HG03469 (cell line): ENCODE results near the gene RHOH.
"Not testable (repeated sequence)": the region's sequence is repeated elsewhere in the genome, so short reads cannot be mapped to it uniquely, and the experiment has no call there.

Experiments used
- ATAC-seq: cut with Tn5 transposase; IDR thresholded peaks from one replicate; pipeline ENCODE4 v1.9.1; 2021; ENCODE audit warnings: mild to moderate bottlenecking, moderate library complexity, moderate number of reproducible peaks; ENCODE audit not compliant: unreplicated experiment

The RHOH gene

DNA sequence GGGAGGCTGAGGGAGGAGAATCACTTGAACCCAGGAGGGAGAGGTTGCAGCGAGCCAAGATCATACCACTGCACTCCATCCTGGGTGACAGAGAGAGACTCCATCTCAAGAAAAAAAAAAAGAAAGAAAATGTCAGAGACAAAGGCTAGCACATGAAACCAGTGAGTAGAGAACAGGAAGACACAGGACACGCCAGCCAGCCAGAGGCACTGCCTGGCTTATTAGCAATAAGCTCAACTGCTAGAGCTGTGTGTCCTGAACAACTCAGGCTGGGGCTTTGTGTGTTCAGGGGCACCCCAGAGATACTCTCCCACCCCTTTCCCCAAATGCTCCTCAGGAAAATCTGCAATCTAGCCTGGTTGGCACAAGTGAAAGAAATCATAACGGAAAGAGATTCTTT, 60.0 kb downstream of the RHOH start:
- ATAC-seq, result no peak

DNA sequence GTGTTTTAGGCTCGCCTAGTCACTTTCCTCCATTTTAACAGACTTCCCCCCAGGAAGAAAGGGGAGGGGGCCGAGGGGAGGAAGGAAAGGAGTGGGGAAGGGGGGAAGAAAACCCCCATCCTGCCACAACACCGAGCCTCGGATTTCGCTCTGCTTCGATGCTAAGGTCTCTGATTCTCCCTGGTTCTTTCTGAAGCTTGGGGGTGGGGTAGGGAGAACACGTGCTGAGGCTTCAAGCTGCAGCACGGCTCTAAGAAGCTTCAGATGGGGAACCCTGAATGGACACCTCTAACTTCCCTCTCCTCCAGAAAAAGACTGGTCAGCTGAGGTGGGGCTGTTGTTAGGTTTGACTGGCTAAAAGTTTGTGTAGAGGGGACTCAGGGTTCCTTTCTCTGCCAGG, 61.8 kb downstream of the RHOH start:
- ATAC-seq, result no peak

DNA sequence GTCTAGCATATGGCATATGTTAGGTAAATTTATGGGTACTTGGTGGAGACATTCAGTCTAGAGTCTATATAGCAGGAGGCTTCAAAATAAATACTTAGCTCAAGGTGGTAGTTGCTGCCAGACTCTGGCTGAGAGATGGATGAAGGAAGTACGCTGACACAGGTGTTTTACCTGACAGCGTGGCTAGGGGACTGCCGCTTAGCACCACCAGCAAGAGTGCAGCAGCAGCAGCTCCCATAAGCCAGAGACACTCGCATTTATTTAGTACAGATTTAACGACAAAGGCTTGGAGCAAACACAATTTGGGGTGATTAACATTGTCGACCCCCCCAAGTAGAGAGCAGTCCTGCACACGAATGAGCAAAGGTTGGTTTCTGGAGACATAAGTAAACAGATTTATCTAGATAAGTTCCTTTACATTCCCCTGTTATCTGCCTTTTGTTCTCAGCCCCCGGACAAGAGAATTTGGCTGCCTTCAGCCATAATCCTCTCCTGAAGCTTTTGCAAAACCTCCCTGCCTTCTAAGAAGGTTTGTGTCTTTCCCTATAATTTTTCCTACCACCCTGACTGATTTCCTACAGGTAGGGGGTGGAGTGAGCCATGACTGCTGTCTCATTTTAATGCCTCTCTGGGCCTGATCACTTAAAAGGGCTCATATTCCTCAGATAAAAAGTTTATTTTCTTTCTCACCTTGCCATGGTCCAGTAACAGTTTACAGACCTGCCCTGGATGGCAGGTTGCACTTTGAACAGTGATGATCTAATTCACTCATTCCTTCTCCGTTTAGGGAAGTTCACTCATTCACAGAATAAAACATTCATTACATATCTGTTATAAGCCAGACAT, 64.6 kb downstream of the RHOH start:
- no peak for ATAC-seq

DNA sequence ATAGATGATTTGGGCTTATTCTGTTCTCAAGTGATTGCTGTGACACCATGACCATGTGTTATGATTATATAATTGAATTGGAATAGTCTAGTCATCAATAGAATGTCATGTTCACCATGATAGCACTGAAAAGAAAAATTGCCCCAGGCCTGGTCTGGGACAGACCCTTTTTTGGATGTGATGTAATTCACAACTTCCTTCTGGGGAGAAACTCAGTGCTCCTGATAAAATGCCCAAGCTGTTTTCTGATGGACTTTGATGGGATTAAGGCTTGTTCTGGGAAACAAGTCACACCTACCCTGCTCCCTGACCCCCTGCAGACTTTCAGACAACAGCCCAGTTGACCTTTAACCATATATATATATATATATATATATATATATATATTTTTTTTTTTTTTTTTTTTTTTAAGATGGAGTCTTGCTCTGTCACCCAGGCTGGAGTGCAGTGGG, 65.3 kb downstream of the RHOH start:
- ATAC-seq, result no peak

DNA sequence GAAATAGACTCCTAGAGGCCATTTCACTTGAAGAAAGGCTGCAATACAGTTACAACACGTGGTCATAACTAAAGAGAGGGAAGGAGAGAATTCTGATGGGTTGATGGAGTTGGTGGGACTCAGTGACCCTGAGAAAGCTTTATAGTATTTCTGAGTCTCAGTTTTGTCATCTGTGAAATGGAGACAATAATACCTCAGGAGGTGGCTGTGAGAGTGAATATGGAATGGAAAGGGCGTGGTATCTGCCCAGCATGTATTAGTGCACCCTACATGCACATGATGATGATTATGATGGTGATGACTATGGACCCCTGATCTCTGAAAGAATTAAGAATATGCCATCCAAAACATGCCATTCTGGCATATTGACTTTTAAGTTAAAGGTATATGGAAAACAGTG, 66.0 kb downstream of the RHOH start:
- no peak for ATAC-seq

DNA sequence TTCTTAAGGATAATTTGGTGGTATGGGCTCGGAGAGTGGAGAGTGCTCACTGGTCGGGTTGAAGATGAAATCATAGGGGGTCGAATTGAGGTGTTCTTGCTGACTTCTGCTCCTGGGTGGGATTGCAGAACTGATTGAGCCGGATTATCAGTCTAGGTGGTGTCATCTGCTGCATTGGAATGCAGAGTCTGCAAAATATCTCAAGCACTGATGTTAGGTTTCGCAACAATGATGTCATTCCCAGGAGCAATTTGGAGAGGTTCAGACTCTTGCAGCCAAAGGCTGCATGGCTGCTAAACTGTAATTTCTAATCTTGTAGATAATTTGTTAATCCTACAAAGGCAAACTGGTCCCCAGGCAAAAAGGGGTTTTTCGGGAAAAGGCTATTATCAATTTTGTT, 67.7 kb downstream of the RHOH start:
- no peak for ATAC-seq

DNA sequence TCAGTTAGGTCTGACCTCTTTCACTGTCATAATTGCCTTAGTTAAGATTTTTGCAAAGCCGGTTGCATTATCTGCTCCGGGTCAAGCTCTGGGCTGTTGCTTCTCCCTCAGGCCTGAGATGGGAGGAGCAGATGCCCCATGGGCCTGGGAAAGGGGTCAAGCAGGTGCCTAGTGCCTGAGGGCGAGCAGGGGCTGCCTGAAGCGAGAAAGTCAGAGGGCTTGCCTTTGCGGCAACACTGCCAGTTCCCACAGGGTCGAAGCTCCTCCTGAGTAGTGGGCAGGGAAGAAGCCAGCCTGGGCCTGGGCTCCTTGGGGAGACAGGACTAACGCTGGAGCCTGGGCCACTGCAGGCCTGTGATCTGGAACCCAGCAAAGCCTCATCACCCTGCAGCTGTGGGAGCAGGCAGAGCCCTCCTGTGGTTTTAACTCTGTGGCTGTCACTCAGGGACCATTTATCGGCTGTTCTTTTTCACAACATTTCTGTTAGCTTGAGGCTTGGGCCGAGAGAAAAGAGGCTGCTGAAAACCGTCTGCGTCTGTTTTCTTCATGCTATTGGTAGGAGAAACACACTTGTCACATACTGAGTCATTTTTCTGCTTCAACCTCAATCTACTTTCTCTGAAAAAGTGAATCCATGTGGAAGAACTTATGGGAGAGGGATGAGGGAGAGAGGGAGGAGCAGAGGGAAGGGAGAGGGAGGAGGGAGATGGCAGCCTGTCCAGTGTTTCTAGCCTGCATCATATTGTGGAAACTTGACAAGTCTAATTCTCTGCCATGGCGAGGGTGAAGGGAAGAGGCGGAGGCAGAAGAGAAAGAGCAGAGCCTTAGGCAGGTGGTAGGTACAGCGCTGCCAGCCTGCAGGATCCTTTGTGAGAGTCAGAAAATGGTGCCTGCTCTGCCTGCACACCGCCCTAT, 68.4 kb downstream of the RHOH start:
- ATAC-seq, result no peak

DNA sequence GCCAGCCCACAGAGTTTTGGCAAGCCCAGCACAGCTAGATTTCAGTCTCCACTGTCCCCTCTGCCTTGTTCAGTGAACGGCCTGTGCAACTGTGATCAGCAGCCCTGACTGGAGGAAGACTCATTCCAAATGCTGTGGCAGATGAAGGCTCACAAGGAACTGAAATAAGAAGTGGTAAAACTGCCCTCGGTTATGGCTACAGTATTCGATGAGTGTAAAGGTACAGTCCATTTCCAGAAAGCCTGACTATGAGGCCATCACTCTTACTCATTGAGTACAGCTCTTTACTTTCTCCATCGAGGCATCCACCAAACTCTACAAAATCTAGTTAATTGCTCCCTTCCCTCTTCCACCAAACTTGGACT, 69.1 kb downstream of the RHOH start:
- ATAC-seq, result no peak

DNA sequence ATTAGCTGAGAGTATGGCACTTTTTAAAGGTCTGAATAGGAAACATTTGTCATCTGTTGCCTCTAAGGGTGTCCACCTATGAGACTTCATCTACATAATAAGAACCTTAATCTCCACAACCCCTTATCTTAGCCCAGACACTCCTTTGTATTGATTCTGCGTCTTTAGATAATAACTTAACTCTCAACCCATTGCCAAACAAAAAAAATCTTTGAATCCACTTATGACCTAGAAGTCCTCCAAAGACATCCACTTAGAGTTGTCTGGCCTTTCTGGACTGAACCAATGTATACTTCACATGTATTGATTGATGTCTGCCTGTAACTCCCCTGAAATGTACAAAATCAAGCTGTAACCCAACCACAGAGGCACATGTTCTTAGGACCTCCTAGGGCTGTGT, 72.3 kb downstream of the RHOH start:
- no peak for ATAC-seq

DNA sequence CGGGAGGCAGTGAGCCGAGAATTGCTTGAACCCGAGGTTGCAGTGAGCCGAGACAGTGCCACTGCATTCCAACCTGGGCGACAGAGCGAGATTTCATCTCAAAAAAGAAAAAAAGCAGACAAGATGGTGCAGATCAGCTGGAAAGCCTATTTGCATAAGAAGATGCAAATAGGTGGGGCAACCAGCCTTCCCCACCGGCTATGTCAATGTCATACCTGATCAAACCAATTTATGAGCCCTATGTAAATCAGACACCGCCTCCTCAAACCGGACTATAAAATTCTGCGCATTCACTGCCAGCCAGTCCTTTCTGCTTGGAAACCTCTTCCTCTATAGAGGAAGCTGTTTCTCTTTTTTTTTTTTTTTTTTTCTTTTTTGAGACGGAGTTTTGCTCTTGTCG, 73.8 kb downstream of the RHOH start:
- ATAC-seq, result no peak

DNA sequence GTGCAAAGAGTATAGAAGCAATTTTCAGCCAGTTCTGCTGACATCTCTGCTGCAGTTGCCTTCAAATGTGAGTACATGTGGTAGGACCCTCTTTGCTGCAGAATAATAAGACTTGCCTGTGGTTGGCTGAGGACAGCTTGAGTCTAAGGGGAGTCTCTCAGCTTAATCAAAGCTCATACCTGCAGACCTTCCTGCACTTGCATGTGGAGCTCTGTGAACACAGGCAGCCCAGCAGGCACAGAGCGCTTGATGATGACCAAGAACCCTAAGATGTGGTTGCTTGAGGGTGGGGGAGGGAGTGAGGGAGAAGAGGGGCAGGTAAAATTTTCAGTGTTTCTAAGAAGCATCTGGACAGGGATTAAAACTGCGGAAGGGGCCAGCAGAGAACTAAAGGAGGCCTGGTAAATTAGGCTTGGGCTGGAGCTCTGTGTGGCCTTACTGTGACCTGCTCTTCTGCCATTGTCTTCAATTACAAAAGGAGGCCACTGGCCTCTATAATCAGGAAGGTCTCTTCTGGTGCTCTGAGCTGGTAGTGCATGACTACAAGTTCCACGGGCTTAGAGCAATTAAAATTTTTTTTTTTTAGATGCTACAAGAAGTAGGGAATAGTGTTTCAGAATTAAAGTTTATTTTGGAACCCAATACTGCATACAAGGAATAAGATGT, 78.4 kb downstream of the RHOH start:
- no peak for ATAC-seq

DNA sequence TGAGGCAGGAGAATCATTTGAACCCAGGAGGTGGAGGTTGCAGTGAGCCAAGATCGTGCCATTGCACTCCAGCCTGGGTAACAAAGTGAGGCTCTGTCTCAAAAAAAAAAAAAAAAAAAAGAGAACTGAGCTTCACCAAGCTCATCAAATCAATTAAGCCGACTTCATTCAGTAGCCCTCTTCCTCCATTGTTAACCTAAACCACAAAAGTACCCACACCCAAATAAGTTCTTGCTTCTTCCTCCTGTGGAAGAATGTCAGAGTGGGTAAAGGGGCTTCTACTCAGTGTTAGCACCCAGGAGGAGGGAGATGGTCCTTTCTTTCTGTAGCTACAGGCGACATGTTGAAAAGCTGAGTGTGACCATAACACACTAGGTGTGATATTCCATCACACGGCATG, 79.7 kb downstream of the RHOH start:
- ATAC-seq, result no peak

DNA sequence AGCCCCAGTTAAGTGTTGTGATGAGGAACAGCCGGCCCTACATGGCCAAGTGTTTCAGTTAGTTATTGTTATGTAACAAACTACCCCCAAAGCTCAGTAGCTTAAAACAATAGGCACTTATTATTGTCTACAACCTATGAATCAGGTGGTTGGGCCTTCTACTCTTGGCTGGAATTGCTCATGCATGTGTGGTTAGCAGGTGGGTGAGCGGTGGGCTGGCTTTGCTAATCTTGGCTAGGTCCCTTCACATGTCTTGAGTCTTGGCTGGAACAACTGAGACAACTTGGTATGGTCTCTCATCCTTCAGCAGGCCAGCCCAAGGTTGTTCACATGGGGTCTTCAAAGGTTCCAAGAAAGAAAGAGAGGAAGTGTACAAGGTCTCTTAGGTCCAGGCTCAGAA, 83.8 kb downstream of the RHOH start:
- no peak for ATAC-seq

DNA sequence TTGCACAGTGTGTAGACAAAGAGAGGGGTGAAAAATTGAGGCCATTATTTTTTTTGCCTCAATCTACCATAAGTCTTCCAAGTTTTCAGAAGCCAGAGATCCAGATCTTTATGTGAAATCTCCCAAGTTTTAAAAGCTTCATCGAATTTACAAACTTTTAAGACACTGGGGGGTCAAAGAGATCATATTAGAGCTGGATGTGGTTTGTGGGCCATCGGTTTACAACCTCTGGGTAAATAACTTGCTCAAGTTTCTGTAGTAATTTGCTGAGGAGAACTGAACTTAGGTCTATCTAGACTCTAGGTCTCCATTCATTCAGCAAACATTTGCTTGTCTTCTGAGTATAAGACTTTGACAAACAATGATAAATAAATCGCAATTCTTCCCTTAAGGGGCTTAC, 84.3 kb downstream of the RHOH start:
- ATAC-seq, result no peak

DNA sequence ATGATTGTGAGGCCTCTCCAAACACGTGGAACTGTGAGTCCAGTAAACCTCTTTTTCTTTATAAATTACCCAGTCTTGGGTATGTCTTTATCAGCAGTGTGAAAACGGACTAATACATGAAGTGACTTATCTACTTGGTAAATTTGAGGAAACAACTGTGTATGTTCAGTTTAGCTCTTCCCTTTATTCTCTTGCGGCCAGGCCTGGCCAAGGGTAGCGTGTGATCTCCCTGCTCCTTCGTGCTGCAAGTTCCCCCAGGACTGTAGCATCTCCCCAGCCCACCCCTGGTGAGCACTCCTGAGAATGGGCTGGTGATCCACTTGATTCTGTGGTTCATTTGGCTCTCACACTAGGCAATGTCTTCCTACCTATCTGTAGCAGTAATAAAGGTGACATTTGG, 85.1 kb downstream of the RHOH start:
- no peak for ATAC-seq

DNA sequence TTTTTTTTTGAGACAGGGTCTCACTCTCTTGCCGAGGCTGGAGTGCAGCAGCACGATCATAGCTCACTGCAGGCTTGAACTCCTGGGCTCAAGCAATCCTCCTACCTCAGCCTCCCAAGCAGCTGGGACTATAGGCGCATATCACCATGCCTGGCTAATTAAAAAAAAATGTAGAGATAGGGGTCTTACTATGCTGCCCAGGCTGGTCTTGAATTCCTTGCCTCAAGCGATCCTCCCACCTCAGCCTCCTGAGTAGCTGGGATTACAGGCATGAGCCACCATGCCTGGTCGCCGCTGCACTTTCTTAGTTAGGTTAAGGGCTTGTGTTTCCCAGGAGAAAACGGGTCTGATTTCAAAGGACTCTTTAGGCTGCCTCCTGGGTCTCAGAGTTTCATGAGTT, 86.0 kb downstream of the RHOH start:
- ATAC-seq, result not testable (repeated sequence)

DNA sequence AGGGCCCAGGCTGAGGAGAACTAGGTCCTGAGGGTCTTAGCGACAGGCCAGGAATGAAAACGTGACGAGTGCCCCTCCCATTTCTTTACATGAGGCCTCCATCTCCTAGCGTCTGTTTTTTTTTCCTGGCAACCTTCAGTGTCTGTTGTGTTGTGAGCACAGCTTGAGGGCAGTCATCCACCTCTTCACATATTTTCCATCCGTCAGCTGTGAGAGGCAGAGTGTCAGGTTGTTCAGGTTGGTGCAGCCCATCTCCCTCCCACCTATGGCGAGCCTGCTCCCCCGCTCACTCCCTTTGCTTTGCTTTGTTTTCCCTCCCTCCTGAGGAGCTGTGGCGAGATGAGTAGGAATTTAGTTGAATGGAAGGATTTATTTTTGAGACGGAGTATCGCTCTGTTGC, 86.6 kb downstream of the RHOH start:
- ATAC-seq, result no peak

DNA sequence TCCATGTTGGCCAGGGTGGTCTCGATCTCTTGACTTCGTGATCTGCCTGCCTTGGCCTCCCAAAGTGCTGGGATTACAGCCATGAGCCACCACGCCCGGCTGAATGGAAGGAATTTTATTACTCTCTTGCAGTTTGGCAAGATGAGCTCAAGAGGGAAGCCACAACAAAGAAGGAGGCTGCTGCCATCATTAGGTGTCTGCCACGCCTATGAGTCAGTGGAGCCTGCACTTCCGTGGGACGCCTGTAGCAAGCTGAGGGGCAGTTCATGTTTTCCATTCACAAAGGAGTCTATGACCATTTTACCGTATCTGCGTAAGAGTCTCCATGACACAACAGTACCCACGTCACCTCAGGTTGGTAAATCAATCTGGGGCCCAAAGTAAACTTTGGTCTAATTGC, 87.1 kb downstream of the RHOH start:
- ATAC-seq, result no peak

DNA sequence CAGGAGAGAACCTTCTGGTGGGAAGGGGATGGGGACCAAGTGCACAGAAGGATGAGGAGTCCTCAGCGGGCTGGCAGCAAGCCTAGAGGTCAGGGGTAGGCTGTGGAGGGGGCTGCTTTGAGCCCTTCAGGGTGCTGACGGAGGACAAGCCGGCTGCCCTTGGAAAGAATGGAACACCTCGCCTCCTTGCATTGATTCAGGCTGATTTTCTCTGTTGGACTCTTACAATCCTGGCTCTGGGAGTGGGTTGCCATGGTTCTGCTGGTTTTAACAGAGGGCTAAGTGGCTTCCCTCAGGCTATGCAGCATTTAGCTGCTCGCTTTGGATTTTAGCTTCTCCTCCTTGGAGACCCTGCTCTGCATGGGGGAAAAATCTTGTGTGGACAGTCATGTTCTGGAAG, 88.9 kb downstream of the RHOH start:
- ATAC-seq, result no peak

DNA sequence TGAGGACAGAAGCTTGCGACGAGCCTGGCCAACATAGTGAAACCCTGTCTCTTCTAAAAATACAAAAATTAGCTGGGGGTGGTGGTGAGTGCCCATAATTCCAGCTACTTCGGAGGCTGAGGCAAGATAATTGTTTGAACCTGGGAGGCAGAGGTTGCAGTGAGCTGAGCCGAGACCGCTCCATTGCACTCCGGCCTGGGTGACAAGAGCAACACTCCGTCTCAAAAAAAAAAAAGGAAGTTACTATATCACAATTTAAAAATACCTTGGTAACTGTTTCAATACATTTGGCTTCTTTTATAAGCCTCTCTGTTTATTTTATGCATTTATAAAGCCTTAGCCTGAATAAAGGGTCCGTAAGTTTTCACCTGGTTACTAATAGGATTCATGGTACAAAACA, 91.7 kb downstream of the RHOH start:
- ATAC-seq, result no peak

DNA sequence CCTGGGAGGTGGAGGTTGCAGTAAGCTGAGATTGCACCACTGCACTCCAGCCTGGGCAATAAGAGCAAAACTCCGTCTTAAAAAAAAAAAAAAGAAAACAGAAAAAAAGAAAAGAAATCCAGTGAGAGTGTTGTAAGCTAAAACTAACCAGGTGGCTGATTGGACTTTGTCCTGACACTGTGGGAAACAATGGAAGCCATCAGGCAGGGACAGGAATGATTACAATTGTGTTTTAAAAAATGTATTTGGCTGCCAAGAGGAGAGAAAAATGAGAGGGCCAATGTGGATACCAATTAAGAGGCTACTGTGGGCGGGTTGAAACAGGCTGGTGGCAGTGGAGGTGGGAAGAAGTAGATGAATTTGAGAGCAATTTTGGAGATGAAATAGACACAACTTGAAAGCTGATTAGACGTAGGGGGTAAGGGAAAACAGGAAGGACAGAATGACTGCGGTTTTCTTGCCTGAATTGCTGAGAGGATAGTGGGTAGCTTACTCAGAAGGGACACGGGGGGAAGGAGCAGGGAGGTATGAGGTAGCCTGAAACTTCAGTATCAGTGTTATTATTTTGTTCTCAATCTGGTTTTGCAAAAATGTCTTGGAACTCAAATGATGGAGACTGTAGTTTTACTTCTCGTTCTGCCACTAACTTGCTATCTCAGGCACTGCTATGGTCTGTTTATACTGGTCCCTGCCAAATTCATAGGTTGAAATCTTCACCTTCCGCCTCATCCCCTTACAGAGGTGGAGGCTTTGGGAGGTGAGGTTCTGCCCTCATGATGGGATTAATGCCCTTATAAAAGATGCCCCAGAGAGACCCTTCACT, 92.7 kb downstream of the RHOH start:
- ATAC-seq, result no peak
